K562 (cell line): ENCODE results near the gene TCAF1. TPM values are rescaled to one million over a fixed set of nuclear protein-coding genes. Genes with fewer than 3 reads are reported as not detected.
A peak's percentile ranks its signal among the peaks of the same experiment; 100 is the strongest.

Experiments used
- CEBPZ ChIP-seq: fragments of 150-350 bp; IDR thresholded peaks from 2 replicates; pipeline ENCODE4 v1.6.1; 2014; ENCODE audit warnings: low read depth, mild to moderate bottlenecking, low read length, borderline replicate concordance
- CREB1 ChIP-seq, 2 experiments: sonication (generic) in 1 of 2; formaldehyde crosslinking in 1 of 2; IDR thresholded peaks; 2 replicates each; pipeline versions ENCODE4 v1.6.1 to v1.8.0; 2012 to 2022; ENCODE audit warnings: inconsistent platforms in 1 of 2, mild to moderate bottlenecking in 1 of 2, missing genetic modification reagents in 1 of 2, moderate library complexity in 1 of 2
- FOXK2 ChIP-seq, 2 experiments: fragments of 450-650 bp; IDR thresholded peaks in 1 of 2; conservative IDR thresholded peaks in 1 of 2; 2 replicates each; pipeline ENCODE4 v1.6.1; 2016; ENCODE audit warnings: low read depth in 2 of 2, mild to moderate bottlenecking in 1 of 2
- FOXO4 ChIP-seq: fragments of 450-650 bp; formaldehyde crosslinking; IDR thresholded peaks from 2 replicates; pipeline ENCODE4 v1.4.0; 2020; ENCODE audit warnings: mild to moderate bottlenecking, moderate library complexity
- GTF2B ChIP-seq: IDR thresholded peaks from 2 replicates; pipeline ENCODE4 v1.6.1; 2011; ENCODE audit not compliant: insufficient read length; ENCODE audit errors: extremely low read depth
- HINFP ChIP-seq: fragments of 450-650 bp; conservative IDR thresholded peaks from 2 replicates; pipeline ENCODE4 v1.6.1; 2016; ENCODE audit warnings: missing genetic modification characterization, low read depth, mild to moderate bottlenecking, control low read depth, missing compliant biosample characterization
- MAX ChIP-seq: sonication (generic); formaldehyde crosslinking; IDR thresholded peaks from 2 replicates; pipeline ENCODE4 v1.9.0; 2022; ENCODE audit warnings: mild to moderate bottlenecking, missing genetic modification reagents
- SAFB ChIP-seq: fragments of 200-400 bp; formaldehyde crosslinking; IDR thresholded peaks from 2 replicates; pipeline ENCODE4 v1.6.1; 2017; ENCODE audit warnings: low read depth, low read length, borderline replicate concordance
- SMARCA4 ChIP-seq: fragments of 450-650 bp; IDR thresholded peaks from 2 replicates; pipeline ENCODE4 v1.6.1; 2016
- TAF9B ChIP-seq: fragments of 450-650 bp; IDR thresholded peaks from 2 replicates; pipeline ENCODE4 v1.6.1; 2018; ENCODE audit warnings: mild to moderate bottlenecking; ENCODE audit not compliant: partially characterized antibody
- TAL1 ChIP-seq: fragments of 450-650 bp; IDR thresholded peaks from 2 replicates; pipeline ENCODE4 v1.6.1; 2016; ENCODE audit warnings: mild to moderate bottlenecking
- TCFL5 ChIP-seq: fragments of 250-450 bp; sonication (Bioruptor Pico); conservative IDR thresholded peaks from 2 replicates; pipeline ENCODE4 v1.6.1; 2021; ENCODE audit warnings: mild to moderate bottlenecking, moderate library complexity, matching md5 sums
- U2AF2 ChIP-seq: fragments of 200-400 bp; formaldehyde crosslinking; optimal IDR thresholded peaks from 2 replicates; pipeline ENCODE3; 2017; ENCODE audit warnings: low read depth, mild to moderate bottlenecking, low read length
- ZBTB7A ChIP-seq: IDR thresholded peaks from 2 replicates; pipeline ENCODE4 v1.6.1; 2011; ENCODE audit warnings: low read depth, mild to moderate bottlenecking, low read length, moderate library complexity, borderline replicate concordance; ENCODE audit not compliant: control insufficient read depth
- ZNF436 ChIP-seq: fragments of 250-450, 450-650 bp; sonication (Bioruptor Pico); formaldehyde crosslinking; IDR thresholded peaks from 2 replicates; pipeline ENCODE4 v1.7.0; 2020; ENCODE audit warnings: mild to moderate bottlenecking
- ZNF639 ChIP-seq, 2 experiments: fragments of 200-800 bp in 1 of 2; sonication (Bioruptor generic) in 1 of 2; sonication (generic) in 1 of 2; formaldehyde crosslinking in 1 of 2; IDR thresholded peaks in 1 of 2; conservative IDR thresholded peaks in 1 of 2; 2 replicates each; pipeline versions ENCODE4 v1.5.0 to v1.6.1; 2016 to 2020; ENCODE audit warnings: missing compliant biosample characterization in 1 of 2, missing genetic modification characterization in 1 of 2, missing genetic modification reagents in 1 of 2
- ZSCAN29 ChIP-seq: fragments of 450-650 bp; IDR thresholded peaks from 2 replicates; pipeline ENCODE4 v1.6.1; 2017
- polyA plus RNA-seq, 8 experiments: library from polyadenylated mRNA; depleted of rRNA in 4 of 8; stranded (reverse) in 5 of 8; unstranded in 3 of 8; fragments of >200 nt; fragmentation: Nextera tagmentation in 2 of 8; fragmentation: Illumina TruSeq in 1 of 8; extraction: Ambion mirVana in 2 of 8; extraction: Trizol in 1 of 8; gene quantifications; 2 replicates each; pipeline versions ENCODE4 v1.2.1 to v1.2.3, GENCODE V29; 2011 to 2014; ENCODE audit warnings: inconsistent platforms in 1 of 8, missing spikeins in 1 of 8
- total RNA-seq, 7 experiments: library from RNA; depleted of rRNA in 6 of 7; stranded (reverse); fragments of >200 nt in 6 of 7; fragmentation: Illumina TruSeq in 2 of 7; extraction: Trizol in 2 of 7; gene quantifications; 2 replicates each; pipeline versions ENCODE4 v1.2.1 to v1.2.3, GENCODE V29; 2011 to 2021; ENCODE audit warnings: low replicate concordance in 1 of 7

The TCAF1 gene
- total and polyA plus RNA-seq, 9 of the 15 experiments (the other 6 are each of a cell fraction or from before 2014, with no cell fraction given): 6.2 to 52.2 (median 24.4) TPM

GRCh38 chr7:143901668-143902331 is at the start of gene TCAF1 (continued):
- peak; percentile 84; the same call in 1 of the 2 replicates for TF ChIP-seq FOXO4 (CRISPR knock-in tag)
- TF ChIP-seq MAX (CRISPR knock-in tag): peak; percentile 75; the same call in 1 of the 2 replicates
- TF ChIP-seq SMARCA4: peak; percentile 64; the same call in 1 of the 2 replicates
- TF ChIP-seq ZBTB7A: peak; percentile 85; the same call in 1 of the 2 replicates
- peak; percentile 69 for TF ChIP-seq TAF9B
- peak; percentile 22; the same call in 1 of the 2 replicates for TF ChIP-seq SAFB
- no peak for TF ChIP-seq HINFP (tag)
- TF ChIP-seq ZNF639 (CRISPR knock-in tag; conservative IDR thresholded peaks at IDR 0.05 in 1 of 2, IDR thresholded peaks at IDR 0.05 in 1 of 2): 0 out of 4 replicates have a peak, but pooled peaks of 1 of the 2 experiments have one; percentile 30
- TF ChIP-seq ZSCAN29: peak; percentile 93
- TF ChIP-seq CREB1 (IDR thresholded peaks at IDR 0.05): peak; percentile 67; the same call in 1 of the 2 replicates
- peak; percentile 75 for TF ChIP-seq CREB1 (CRISPR knock-in tag; IDR thresholded peaks at IDR 0.05)
- 0 out of 2 replicates have a peak, but pooled peaks have one; percentile 4 for TF ChIP-seq TAL1
- TF ChIP-seq GTF2B: no peak
- peak in 1 of 2 experiments; percentile 64; a peak in 1 of 4 replicates for TF ChIP-seq FOXK2 (conservative IDR thresholded peaks at IDR 0.05 in 1 of 2, IDR thresholded peaks at IDR 0.05 in 1 of 2; ENCODE audit: low read depth in 2 of 2)
- no peak for TF ChIP-seq CEBPZ
- no peak for TF ChIP-seq ZNF436
- no peak for TF ChIP-seq TCFL5 (CRISPR knock-in tag)
- no peak for TF ChIP-seq U2AF2
